OCI-M2 (cell line): Measurements from ENCODE around the gene PTGIR.

Experiments used
- DNase-seq: peaks from one replicate; lab custom pipeline; 2025; ENCODE audit not compliant: unreplicated experiment; lab: John Stamatoyannopoulos, UW

Gene PTGIR

DNA sequence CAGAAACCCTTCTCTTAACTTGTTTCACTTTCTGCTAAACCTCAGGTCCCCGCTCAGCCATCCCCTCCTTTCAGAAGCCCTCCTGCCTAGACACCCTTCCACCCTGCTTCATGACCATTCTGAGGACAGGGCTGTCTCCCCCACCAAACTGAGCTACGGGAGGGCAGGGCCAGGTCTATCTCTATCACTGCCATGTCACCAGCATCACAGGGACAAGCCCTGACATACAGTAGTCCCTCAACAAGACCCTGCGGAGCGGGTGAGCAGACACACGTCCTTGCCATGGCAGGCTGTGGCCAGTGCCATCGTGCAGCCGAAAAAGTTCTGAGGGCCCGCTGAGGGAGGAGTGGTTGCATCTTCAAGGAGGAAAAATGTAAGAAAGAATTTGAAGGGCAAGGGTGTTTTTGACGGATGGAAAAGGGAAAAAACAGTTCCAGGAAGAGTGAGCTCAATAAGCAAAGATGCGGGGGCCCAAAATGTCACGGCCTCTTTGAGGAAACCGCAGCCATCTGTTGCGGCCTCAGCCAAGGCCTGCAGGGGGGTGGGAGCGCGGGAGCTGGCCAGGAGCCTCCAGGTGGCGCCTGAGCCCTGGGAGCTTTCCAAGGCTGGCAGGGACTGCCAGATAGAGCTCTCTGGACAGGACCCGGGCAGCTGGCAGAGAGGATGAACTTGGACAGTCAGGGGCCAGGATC, 8.1 kb downstream of the PTGIR start:
- DNase-seq: no peak

GRCh38 chr19:46615966-46616365, 8.9 kb downstream of the PTGIR start:
- DNase-seq: no peak

DNA sequence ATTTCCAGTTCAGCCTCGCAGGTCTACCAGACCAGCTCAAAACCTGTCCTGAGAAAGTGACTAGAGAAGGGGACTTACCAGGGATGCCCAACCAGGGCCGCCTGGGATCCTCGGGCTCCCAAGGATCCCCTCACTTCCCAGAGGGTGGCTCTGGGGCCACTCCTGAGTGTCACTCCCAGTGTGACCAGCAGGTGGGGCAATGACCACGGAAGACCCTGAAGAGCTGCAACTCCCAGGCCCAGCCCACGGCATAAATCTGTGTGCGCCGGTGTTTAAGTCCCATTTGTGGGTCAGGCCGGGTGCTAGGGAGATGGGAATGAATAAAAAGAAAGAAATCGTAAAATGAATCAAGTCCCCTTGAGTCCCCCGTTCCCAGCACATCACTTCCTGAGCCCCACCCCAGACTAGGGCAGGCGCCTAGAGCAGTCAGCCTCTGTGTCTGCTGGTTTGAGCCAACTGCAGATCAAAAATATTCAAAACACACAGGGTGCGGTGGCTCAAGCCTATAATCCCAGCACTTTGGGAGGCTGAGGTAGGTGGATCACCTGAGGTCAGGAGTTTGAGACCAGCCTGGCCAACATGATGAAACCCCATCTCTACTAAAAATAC, 10.7 kb downstream of the PTGIR start:
- DNase-seq: no peak

- no peak for DNase-seq
Observed at GRCh38 chr19:46613525-46613924, 11.4 kb downstream of the PTGIR start.

DNA sequence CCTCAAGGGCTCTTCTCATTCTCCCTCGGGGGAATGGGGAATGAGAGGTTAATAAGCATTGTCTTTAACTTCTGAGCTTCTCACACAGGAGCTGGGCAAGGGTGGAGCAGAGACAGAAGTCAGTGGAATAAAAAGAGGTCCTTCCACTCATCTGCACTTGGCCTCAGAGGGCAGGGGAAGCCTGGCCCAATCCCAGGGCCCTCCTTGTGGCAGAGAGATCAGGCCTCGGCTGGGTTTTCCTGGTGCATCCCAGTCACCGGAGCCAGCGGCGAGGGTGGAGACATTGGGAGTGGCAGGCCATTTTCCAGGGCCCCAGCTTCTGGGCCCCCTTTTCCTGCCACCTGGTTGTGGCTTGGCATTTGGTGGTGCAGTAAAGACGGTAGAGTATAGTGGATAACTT, 13.1 kb downstream of the PTGIR start:
- no peak for DNase-seq

GRCh38 chr19:46610851-46611770, 13.8 kb downstream of the PTGIR start:
- no peak for DNase-seq

GRCh38 chr19:46610413-46610775, 14.5 kb downstream of the PTGIR start:
- no peak for DNase-seq

GRCh38 chr19:46609511-46610412, 15.1 kb downstream of the PTGIR start:
- DNase-seq: no peak

DNA sequence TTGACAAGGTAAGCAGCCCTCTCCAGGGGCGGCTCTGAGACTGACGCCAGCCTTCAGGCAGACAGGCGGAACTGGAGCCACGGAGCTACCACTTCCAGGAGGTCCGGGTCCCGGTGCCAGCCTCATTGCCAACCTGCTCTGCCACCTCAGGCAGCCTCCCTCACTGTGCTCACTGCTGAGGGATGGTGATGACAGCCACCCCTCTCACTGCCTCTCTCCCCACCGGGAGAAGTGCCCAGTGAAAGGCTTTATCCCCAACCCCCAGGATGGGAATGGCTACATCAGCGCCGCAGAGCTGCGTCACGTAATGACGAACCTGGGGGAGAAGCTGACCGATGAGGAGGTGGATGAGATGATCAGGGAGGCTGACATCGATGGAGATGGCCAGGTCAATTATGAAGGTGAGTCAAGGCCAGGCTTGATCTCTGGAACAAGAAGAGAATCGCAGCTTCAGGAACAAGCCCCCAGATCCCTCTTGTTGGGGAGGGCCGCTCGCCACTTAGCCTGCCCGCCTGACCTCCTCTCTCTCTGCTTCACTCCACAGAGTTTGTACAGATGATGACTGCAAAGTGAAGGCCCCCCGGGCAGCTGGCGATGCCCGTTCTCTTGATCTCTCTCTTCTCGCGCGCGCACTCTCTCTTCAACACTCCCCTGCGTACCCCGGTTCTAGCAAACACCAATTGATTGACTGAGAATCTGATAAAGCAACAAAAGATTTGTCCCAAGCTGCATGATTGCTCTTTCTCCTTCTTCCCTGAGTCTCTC, 16.1 kb downstream of the PTGIR start:
- no peak for DNase-seq

GRCh38 chr19:46608178-46608577, 16.7 kb downstream of the PTGIR start:
- no peak for DNase-seq

GRCh38 chr19:46607448-46607841, 17.4 kb downstream of the PTGIR start:
- DNase-seq: no peak

DNA sequence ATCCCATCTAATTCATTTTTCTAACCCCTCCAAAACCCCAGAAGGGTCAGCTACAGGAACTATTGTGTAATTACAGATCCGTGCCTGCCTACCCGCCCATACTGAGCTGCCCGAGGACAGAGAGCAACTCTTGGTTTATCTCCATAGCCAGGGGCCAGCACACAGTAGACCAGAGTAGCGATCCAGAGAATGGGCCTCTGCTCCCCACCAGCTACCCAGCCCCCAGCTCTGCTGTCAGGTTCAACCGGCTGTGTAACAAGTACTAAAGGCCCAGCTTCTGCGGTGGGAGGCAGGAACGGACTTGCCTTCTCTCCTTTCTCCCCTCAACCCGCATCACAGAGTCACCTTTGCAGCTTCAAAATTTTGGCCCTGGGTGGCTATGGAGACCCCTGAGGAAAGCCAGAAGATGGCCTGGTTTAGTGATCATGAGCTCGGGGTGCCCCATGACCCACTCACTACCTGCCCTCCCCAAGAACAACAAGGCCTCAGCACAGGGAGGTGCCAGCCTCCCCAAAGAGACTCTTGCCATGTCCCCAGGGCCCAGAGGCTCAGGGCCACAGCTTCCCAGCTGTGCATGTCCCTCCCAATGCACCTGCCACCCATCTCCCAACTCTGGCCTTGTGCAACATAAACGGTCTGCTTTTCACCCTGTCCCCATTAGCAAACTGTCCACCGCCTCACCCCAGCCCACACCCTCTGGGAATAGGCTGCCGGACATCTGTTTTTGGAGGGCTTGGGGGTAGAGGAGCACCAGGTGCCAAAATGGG, 18.0 kb downstream of the PTGIR start:
- no peak for DNase-seq

GRCh38 chr19:46606019-46606418, 18.9 kb downstream of the PTGIR start:
- DNase-seq: no peak

GRCh38 chr19:46605356-46605821, 19.5 kb downstream of the PTGIR start:
- no peak for DNase-seq

GRCh38 chr19:46604781-46605355, 20.0 kb downstream of the PTGIR start:
- no peak for DNase-seq

DNA sequence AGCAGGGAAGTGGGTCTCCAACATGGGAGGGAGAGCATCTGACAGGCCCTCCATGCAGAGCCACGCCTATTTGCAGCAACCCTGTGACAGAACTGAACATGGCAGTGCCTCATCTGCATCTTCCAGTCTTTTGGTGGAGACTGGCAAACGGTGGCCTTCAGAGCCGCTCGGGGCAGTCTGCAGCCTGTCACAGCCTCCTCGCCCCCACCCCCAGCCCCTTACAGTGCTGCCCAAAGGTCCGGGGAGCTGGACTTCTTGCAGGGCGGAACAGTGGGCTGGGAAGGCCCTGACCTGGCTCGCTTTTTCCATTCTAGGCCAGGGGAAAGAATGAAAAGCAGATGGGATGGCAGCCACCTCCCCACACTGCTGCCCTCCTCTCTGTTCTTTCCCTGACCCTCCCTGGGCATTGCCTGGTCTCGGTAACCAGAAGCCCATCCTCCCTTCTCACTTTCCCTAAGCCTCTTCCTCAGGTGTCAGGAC, 21.1 kb downstream of the PTGIR start:
- DNase-seq: no peak

- no peak for DNase-seq
Observed at GRCh38 chr19:46603195-46603637, 21.7 kb downstream of the PTGIR start.

GRCh38 chr19:46602392-46603194, 22.3 kb downstream of the PTGIR start:
- DNase-seq: no peak
